ENCODE data around the gene GNB3.
"Not testable (repeated sequence)": the region's sequence is repeated elsewhere in the genome, so short reads cannot be mapped to it uniquely, and the experiment has no call there.

GRCh38 chr12:6886206-6886999, 45.7 kb downstream of the GNB3 start:
- not testable (repeated sequence) for TF ChIP-seq REST (IDR thresholded peaks at IDR 0.05); CTCF (IDR thresholded peaks at IDR 0.05); RAD21 (conservative IDR thresholded peaks at IDR 0.05 in 1 of 2, IDR thresholded peaks at IDR 0.05 in 1 of 2); BHLHE40 (IDR thresholded peaks at IDR 0.05; ENCODE audit: low read depth, low read length); USF2 (IDR thresholded peaks at IDR 0.05); POLR2A (IDR thresholded peaks at IDR 0.05; ENCODE audit: low read length); PBX3 (IDR thresholded peaks at IDR 0.05); MAFK (IDR thresholded peaks at IDR 0.05; ENCODE audit: partially characterized antibody); RARB (CRISPR knock-in tag; IDR thresholded peaks at IDR 0.05); ZFP36 (IDR thresholded peaks at IDR 0.05; ENCODE audit: borderline replicate concordance, partially characterized antibody); HDAC2 (IDR thresholded peaks at IDR 0.05); E2F6 (IDR thresholded peaks at IDR 0.05; ENCODE audit: borderline replicate concordance, low read depth); EP300 (IDR thresholded peaks at IDR 0.05)
- TF ChIP-seq MAX (IDR thresholded peaks at IDR 0.05) = peak; percentile 51; the same call in 1 of the 2 replicates
